ENCODE data around the gene USP36.
"Not testable (repeated sequence)": the region's sequence is repeated elsewhere in the genome, so short reads cannot be mapped to it uniquely, and the experiment has no call there.

Gene USP36

DNA sequence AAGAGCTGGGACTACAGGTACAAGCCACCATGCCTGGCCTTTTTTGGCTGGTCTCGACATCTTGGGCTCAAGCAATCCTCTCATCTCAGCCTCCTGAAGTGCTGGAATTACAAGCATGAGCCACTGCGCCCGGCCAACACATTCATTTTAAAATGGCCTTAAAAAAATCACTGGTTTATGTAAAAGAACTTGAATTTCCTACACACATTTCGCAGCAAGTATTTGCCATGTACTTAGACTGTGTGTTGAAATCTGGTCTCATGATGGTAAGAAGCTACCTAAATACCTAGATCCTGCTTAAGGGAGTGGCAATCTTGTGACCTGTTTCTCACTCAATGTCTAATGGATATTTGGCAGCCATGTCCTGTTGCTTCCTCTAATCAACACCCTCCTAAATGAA lies 50.1 kb downstream of the USP36 start:
- no peak for TF ChIP-seq POLR2A (IDR thresholded peaks at IDR 0.05; ENCODE audit: low read length)
- no peak for TF ChIP-seq GATA1 (IDR thresholded peaks at IDR 0.05; ENCODE audit: low read depth, low read length)
- no peak for DNase-seq

DNA sequence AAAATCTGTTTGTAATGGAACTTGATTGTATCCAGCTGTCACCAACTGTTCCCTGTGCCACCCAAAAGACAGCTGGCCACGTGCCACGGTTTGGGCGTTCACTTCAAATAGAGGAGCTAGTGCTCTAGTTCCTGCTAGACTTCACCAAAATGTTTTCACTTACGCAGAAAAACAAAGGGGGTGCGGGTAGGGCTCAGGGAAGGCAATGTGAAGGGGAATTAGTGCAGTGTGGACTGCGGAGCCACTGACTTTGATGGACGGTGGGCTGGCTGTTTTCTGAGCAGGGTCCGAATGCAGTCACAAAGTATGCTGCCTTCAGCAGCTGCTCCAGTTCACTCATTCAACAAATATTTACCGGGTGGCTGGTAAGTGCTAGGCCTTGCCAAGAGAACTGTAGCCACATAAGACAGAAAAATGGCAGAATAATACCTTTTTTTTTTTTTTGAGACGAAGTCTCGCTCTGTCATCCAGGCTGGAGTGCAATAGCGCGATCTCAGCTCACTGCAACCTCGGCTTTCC lies 50.9 kb downstream of the USP36 start:
- TF ChIP-seq GATA1 (IDR thresholded peaks at IDR 0.05; ENCODE audit: low read depth, low read length): no peak
- TF ChIP-seq POLR2A (IDR thresholded peaks at IDR 0.05; ENCODE audit: low read length): no peak
- peak; percentile 38 to 52 for DNase-seq

DNA sequence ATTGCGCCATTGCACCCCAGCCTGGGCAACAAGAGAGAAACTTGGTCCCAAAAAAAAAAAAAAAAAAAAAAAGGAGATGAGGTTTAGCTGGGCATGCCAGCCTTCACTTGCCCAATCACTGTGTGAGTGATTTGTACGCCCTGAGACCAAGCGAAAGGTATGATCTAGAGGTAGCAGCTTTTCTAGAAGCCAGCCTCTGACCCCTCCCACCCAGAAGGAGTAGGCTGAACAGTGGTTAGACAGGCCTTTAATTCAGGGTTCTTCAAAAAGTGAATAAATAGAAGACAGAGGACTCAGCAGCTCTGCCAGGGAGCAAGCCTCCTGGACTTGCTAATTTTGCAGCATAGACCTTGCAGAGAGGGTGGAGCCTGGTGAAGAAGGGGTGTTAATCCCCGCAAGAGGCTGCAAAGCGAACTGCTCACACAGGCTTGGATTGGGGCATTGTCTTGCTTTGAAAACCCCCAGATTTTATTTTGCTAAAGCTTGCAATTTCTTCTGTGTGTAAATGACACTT lies 51.4 kb downstream of the USP36 start:
- TF ChIP-seq POLR2A (IDR thresholded peaks at IDR 0.05; ENCODE audit: low read length): no peak
- TF ChIP-seq GATA1 (IDR thresholded peaks at IDR 0.05; ENCODE audit: low read depth, low read length): no peak
- no peak for DNase-seq

DNA sequence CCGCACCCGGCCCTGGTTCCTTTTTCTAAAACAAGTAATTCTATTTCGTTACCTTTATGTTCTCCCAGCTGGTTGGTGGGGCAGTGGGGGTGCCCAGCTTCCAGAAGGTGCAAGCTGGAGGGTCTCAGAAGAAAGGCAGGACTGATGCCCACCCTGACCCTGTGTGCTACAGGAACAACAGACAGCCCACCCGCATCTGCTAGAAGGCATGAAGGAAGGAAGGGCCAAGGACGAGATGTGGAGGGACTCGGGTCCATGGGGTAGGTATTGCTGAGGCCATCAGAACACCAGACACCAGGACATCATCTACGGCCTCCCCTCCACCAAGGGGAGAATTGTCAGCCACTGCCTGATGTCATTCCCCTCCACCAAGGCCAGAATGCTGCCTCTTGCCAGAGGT lies 52.2 kb downstream of the USP36 start:
- DNase-seq: no peak
- TF ChIP-seq GATA1 (IDR thresholded peaks at IDR 0.05; ENCODE audit: low read depth, low read length) (no peak), POLR2A (IDR thresholded peaks at IDR 0.05; ENCODE audit: low read length) (no peak)

DNA sequence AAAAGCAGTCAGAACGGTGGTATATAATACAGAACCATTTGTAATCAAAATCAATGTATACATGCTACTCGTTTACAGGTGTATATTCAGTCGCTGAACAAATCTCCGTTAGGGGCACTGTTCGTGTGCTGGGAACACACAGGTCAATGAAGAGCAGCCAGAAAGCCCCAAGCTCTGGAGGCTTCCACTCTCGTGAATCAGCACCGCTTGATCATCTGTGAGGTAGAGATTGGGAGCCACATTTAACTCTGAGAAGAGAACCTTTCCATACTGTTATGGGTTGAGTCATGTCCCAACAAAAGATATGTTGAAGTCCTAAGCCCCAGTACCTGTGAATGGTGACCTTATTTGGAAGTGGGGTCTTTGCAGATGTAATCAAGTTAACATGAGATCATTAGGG lies 53.2 kb downstream of the USP36 start:
- TF ChIP-seq GATA1 (IDR thresholded peaks at IDR 0.05; ENCODE audit: low read depth, low read length) (no peak), POLR2A (IDR thresholded peaks at IDR 0.05; ENCODE audit: low read length) (no peak)
- DNase-seq: peak in 1 of 2 experiments; percentile 17

DNA sequence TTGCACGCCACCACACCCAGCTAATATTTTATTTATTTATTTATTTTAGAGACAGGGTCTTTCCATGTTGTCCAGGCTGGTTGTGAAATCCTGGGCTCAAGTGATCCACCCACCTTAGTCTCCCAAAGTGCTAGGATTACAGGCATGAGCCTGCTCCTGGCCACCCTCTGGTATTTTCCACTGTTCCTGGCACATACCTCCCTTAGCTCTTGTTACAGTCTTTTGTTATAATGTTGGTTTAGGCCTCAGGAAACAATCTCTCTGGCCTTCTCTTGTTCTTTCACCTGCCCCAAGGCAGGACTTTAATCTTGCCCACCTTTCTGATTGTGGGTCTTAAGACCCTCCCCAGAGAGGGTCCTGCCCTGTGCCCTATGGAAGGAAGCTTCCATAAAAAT lies 55.0 kb downstream of the USP36 start:
- DNase-seq: no peak
- TF ChIP-seq GATA1 (IDR thresholded peaks at IDR 0.05; ENCODE audit: low read depth, low read length) (no peak), POLR2A (IDR thresholded peaks at IDR 0.05; ENCODE audit: low read length) (no peak)

DNA sequence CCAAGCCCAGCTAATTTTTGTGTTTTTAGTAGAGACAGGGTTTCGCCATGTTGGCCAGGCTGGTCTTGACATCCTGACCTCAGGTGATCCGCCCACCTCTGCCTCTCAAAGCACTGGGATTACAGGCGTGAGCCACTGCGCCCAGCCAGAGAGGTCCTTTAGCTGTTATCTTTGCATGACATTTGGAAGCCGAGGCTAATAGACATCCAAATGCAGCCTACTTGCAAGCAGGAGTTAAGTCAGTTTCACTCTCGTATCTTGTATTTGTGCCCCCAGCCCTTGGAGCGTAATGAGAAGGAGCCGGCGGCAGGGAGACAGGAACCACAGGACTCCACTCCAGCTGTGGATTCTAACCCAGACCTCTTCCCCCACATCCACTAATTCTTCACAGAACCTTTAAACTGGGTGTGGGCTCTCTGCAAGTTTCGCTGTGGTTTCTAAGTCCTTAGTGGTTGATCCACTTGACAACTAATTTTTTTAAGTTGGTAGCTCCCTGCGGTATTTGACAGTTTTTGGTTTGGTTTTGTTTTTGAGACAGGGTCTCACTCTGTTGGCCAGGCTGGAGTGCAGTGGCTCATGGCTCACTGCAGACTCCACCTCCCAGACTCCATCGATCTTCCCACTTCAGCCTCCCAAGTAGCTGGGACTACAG lies 55.5 kb downstream of the USP36 start:
- peak; percentile 55 to 70 for DNase-seq
- no peak for TF ChIP-seq POLR2A (IDR thresholded peaks at IDR 0.05; ENCODE audit: low read length)
- no peak for TF ChIP-seq GATA1 (IDR thresholded peaks at IDR 0.05; ENCODE audit: low read depth, low read length)

DNA sequence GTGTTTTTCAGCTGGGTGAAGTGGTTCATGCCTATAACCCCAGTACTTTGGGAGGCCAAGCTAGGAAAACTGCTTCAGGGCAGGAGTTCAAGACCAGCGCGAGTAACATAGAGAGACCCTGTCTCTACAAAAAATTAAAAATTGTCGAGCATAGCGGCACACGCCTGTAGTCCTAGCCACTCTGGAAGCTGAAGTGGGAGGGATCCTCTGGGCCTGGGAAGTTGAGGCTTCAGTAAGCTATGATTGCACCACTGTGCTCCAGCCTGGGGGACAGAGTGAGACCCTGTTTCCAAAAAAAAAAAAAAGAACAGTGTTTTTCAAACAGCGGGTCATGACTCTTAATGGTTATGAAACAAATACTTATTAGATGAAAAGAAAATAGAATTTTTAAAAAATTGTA lies 56.3 kb downstream of the USP36 start:
- TF ChIP-seq GATA1 (IDR thresholded peaks at IDR 0.05; ENCODE audit: low read depth, low read length): no peak
- no peak for DNase-seq

DNA sequence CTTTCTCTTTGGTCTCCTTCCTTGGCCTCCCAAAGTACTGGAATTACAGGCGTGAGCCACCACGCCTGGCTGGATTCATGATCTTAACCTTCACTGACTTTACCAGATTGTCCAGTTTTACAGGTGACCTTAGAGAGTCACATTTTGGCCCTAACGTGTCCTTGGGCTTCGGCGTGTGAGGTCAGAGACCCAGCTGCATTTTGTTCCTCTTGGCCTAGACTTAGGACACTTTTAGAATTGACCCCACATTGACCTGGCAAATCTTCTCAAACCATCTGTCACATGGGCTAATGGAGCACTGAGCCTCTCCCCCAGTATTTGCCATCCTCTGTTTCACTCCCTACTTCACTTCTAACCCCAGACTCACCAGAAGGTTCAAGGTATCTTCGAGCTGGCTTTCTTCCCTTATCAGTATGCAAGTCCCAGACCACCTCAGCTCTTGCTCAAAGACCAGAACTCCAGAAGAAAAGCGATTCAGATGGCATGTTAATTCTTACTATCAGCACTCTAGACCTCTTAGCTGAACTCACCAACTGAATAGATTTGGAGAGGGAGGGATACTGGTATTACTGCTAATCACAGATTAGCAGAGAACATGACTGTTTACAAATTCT lies 56.8 kb downstream of the USP36 start:
- TF ChIP-seq POLR2A (IDR thresholded peaks at IDR 0.05; ENCODE audit: low read length) (no peak), GATA1 (IDR thresholded peaks at IDR 0.05; ENCODE audit: low read depth, low read length) (no peak)
- DNase-seq: peak; percentile 57 to 83

DNA sequence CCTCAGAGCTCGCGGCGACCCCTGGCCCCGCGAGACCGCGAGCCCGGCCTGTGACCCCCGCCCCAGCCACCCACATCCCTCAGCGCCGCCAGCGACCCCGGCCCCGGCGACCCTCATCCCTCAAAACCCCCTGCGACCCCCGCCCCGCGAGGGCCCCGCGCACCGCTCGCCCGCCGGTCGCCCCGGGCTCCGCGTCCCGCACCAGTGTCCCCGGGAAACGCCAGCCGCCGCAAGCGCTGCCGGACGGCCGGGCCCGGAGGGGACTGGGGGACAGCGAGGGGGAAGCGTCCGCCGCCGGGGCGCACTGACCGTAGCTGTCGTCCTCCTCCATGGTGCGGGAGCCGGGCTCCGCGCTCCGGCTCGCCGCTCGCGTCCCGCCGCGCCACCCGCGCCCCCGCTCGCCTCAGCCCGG lies 58.7 kb downstream of the USP36 start, which contains the start of gene CYTH1:
TSS of gene CYTH1 (minus strand) at position 381 of the 412 bp plus-strand sequence. CDS start at position 331, 50 bp downstream.
- DNase-seq: no peak
- TF ChIP-seq GATA1 (IDR thresholded peaks at IDR 0.05; ENCODE audit: low read depth, low read length) (no peak), POLR2A (IDR thresholded peaks at IDR 0.05; ENCODE audit: low read length) (no peak)

DNA sequence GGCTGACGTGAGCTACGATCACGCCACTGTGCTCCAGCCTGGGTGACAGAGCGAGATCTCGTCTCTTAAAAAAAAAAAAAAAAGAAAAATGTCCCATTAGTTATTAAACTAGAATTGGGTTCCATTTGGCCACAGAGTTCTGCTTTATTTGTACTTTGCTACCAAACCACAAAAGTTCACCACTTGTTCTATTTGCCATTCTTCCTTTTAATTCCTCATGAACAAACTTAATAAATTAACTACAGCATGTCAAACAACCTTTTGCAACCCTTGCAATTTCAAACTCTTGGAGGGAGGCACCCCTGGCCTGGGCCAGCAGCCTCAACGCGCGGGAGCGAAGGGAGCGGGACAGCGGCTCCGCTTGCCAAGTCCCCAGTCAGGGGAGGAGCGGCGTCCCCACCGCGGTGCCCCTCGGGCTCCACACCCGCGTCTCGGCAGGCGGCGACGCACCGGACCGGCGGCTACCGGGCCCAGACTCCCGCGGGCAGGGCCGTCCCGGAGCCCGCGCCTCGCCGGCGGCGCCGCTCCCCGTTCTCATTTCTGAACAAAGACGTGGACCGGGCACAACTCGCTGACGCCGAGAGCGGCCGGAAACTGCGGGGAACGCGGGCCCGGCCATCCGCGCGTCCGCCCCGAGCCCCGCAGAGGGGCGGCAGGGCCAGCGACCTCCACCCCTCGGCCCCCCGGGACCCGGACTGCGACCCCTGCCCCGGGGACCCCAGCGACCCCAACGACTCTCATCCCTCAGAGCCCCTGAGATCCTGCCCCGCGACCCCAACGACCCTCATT lies 59.3 kb downstream of the USP36 start:
- DNase-seq: peak; percentile 66 to 75
- TF ChIP-seq POLR2A (IDR thresholded peaks at IDR 0.05; ENCODE audit: low read length) (no peak), GATA1 (IDR thresholded peaks at IDR 0.05; ENCODE audit: low read depth, low read length) (no peak)

DNA sequence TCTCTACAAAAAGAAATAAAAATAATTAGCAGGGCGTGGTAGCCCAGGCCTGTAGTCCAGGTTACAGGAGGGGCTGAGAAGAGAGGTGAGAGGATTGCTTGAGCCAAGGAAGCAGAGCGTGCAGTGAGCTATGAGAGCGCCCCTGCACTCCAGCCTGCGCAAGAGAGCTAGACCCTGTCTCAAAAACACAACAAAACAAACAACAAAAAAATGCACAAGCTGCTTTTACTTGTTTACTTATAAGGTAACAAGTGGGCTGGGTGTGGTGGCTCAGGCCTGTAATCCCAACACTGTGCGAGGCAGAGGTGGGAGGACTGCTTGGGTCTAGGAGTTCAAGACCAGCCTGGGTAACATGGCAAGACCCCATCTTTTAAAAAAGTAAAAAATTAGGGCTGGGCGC lies 60.3 kb downstream of the USP36 start:
- TF ChIP-seq POLR2A (IDR thresholded peaks at IDR 0.05; ENCODE audit: low read length) (no peak), GATA1 (IDR thresholded peaks at IDR 0.05; ENCODE audit: low read depth, low read length) (no peak)
- no peak for DNase-seq

DNA sequence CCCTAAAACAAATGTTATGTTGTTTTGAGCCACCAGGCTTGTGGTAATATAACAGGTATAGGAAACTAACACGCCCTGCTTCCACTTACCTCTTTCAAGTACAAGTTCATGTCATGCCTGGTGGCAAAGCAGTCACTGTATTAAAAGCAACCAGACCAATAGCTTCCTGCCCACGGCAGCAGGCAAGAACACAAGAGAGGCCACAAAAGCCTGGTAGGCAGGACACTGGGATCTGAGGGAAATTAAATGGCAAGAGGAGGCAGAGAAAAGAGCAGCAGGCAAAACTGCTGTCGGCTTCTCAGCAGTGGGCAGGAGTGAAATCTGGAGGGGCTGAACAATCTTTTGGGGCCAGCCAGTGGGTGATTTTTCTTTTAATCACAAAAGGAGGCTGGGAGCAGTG lies 60.8 kb downstream of the USP36 start:
- TF ChIP-seq POLR2A (IDR thresholded peaks at IDR 0.05; ENCODE audit: low read length) (no peak), GATA1 (IDR thresholded peaks at IDR 0.05; ENCODE audit: low read depth, low read length) (no peak)
- DNase-seq: peak in 1 of 2 experiments; percentile 18

DNA sequence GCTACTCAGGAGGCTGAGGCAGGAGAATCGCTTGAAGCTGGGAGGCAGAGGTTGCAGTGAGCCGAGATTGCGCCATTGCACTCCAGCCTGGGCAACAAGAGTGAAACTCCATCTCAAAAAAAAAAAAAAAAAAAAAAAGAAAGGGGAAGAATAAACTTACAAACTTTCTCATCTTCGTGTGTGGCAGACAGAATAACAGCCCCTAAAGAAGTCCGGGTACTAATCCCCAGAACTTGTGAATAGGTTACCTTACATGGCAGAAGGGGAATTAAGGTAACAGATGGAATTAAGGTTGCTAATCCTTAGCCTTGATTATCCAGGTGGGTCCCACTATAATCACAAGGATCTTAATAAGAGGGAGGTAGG lies 61.3 kb downstream of the USP36 start:
- not testable (repeated sequence) for DNase-seq

Measured in erythroblast (primary cell).